ENCODE measurements around the gene UNC45A. TPM values are rescaled to one million over a fixed set of nuclear protein-coding genes. Genes with fewer than 3 reads are reported as not detected.

Gene UNC45A
- 10 to 100 TPM; 71.1 to 72.3 TPM for total RNA-seq
- polyA plus RNA-seq, result 10 to 100 TPM; 41.7 to 68.9 TPM

- no peaks in the 10 kb centered on the region for H3K27me3 Mint-ChIP-seq
- CTCF ChIA-PET (ENCODE audit: partially characterized antibody), result interaction anchor here (0.6 to 10.3 kb wide), 25 partner anchors 9 to 674 kb away, joined by 3 to 344 read pairs (median 5); partner anchors contain the start of genes BLM, MAN2A2, NGRN and RCCD1
- POLR2A ChIA-PET (ENCODE audit: partially characterized antibody), result interaction anchor here (0.7 to 10.0 kb wide), 22 partner anchors 9 to 702 kb away, joined by 3 to 315 read pairs (median 6); partner anchors contain the start of genes BLM, CIB1, GDPGP1 and IQGAP1
Observed at GRCh38 chr15:90934949-90935751, at the start of gene UNC45A. Gene UNC45A, plus strand, starts transcription at chr15:90935285. Its CDS starts 40 bp downstream, at chr15:90935325.

GRCh38 chr15:90885432-90886290 is 49.4 kb upstream of the UNC45A start:
- Mint-ChIP-seq H3K27me3 (peaks cover 5 to 9% of the 10 kb centered on the region in 2 donors), H3K9me3 (no peaks in the 10 kb centered on the region), H3K4me1 (peaks cover 2 to 17% (median 8%) of the 10 kb centered on the region in 4 donors), H3K4me3 (peak overlapping the region in 2 of 8 donors; percentile 52 to 77), H3K36me3 (peaks cover 0 to 11% of the 10 kb centered on the region in 2 donors), H3K27ac (peak overlapping the region in 3 of 7 donors; percentile 30 to 72 (median 60))
- H3K27ac ChIP-seq (ENCODE audit: low read depth, low read length), result no peak overlapping the region
- H3K4me3 ChIP-seq (ENCODE audit: low read length in 2 of 2), result no peak overlapping the region
- CTCF ChIA-PET (ENCODE audit: partially characterized antibody), result interaction anchor here (0.6 to 6.2 kb wide), 54 partner anchors 10 to 592 kb away, joined by 3 to 118 read pairs (median 5); partner anchors contain the start of genes BLM, HDDC3, MAN2A2 and UNC45A
- POLR2A ChIA-PET (ENCODE audit: partially characterized antibody), result interaction anchor here (1.2 to 2.8 kb wide), 8 partner anchors 14 to 240 kb away, joined by 3 to 9 read pairs (median 4); partner anchors contain the start of genes HDDC3, MAN2A2 and UNC45A
- peaks cover 5% of the 10 kb centered on the region for H3K4me1 ChIP-seq (ENCODE audit: insufficient read depth, low read length)
- peak; percentile 65 to 69 (median 66) for DNase-seq
- H3K36me3 ChIP-seq (ENCODE audit: insufficient read depth, low read length), result peaks cover 5% of the 10 kb centered on the region
- intact Hi-C loops (cut with micrococcal nuclease), result loop anchor here (1.0 kb wide), 5 partner anchors 17 to 565 kb away; no protein-coding TSS in a partner anchor
- H3K9me3 ChIP-seq (ENCODE audit: control insufficient read depth in 1 of 2, low read length in 2 of 2), result no peaks in the 10 kb centered on the region
- no peaks in the 10 kb centered on the region for H3K27me3 ChIP-seq (ENCODE audit: insufficient read depth, low read length)

More at GRCh38 chr15:90934949-90935751, at the start of gene UNC45A:
- H3K9me3 Mint-ChIP-seq, result peaks cover 0 to 6% (median 0%) of the 10 kb centered on the region in 8 donors
- Histone ChIP-seq H3K27ac (ENCODE audit: low read depth, low read length) (peak within 1 kb of the TSS; percentile 72), H3K4me3 (ENCODE audit: low read length in 2 of 2) (peak within 1 kb of the TSS; percentile 53 to 91), H3K36me3 (ENCODE audit: insufficient read depth, low read length) (peaks cover 12% of the 10 kb centered on the region), H3K9me3 (ENCODE audit: control insufficient read depth in 1 of 2, low read length in 2 of 2) (no peaks in the 10 kb centered on the region), H3K27me3 (ENCODE audit: insufficient read depth, low read length) (no peaks in the 10 kb centered on the region), H3K4me1 (ENCODE audit: insufficient read depth, low read length) (peaks cover 49% of the 10 kb centered on the region)
- DNase-seq, result peak; percentile 94 to 96 (median 96)
- intact Hi-C loops (cut with micrococcal nuclease), result loop anchor here (1.0 to 10.0 kb wide), 8 partner anchors 20 to 922 kb away; partner anchors contain the start of genes BLM, PRC1 and VPS33B
- H3K36me3 Mint-ChIP-seq, result peaks cover 8 to 23% of the 10 kb centered on the region in 2 donors
- peaks cover 29 to 61% (median 44%) of the 10 kb centered on the region in 4 donors for H3K4me1 Mint-ChIP-seq
- peak within 1 kb of the TSS; percentile 89 to 97 (median 91) for H3K4me3 Mint-ChIP-seq
- peak within 1 kb of the TSS; percentile 87 to 99 (median 97) for H3K27ac Mint-ChIP-seq

- H3K4me1 ChIP-seq (ENCODE audit: insufficient read depth, low read length), result peaks cover 5% of the 10 kb centered on the region
- peak overlapping the region in 1 of 7 donors; percentile 60 for H3K27ac Mint-ChIP-seq
- H3K9me3 ChIP-seq (ENCODE audit: control insufficient read depth in 1 of 2, low read length in 2 of 2), result no peaks in the 10 kb centered on the region
- no peaks in the 10 kb centered on the region for H3K36me3 ChIP-seq (ENCODE audit: insufficient read depth, low read length)
- ChIA-PET CTCF (ENCODE audit: partially characterized antibody) (interaction anchor here (0.7 to 6.2 kb wide), 47 partner anchors 9 to 593 kb away, joined by 3 to 118 read pairs (median 5); partner anchors contain the start of genes BLM, HDDC3, MAN2A2 and UNC45A), POLR2A (ENCODE audit: partially characterized antibody) (interaction anchor here (1.2 to 2.8 kb wide), 5 partner anchors 17 to 241 kb away, joined by 3 to 9 read pairs (median 8); partner anchors contain the start of genes HDDC3, MAN2A2 and UNC45A)
- peak overlapping the region in 1 of 8 donors; percentile 77 for H3K4me3 Mint-ChIP-seq
- peaks cover 5 to 9% of the 10 kb centered on the region in 2 donors for H3K27me3 Mint-ChIP-seq
- H3K4me1 Mint-ChIP-seq, result peaks cover 2 to 17% (median 8%) of the 10 kb centered on the region in 4 donors
- no peak overlapping the region for H3K4me3 ChIP-seq (ENCODE audit: low read length in 2 of 2)
- intact Hi-C loops (cut with micrococcal nuclease), result loop anchor here (1.0 kb wide), 5 partner anchors 16 to 566 kb away; no protein-coding TSS in a partner anchor
- H3K9me3 Mint-ChIP-seq, result no peaks in the 10 kb centered on the region
- peaks cover 0 to 5% of the 10 kb centered on the region in 2 donors for H3K36me3 Mint-ChIP-seq
- no peaks in the 10 kb centered on the region for H3K27me3 ChIP-seq (ENCODE audit: insufficient read depth, low read length)
- DNase-seq, result no peak
- no peak overlapping the region for H3K27ac ChIP-seq (ENCODE audit: low read depth, low read length)
Observed at GRCh38 chr15:90886291-90886614, 48.8 kb upstream of the UNC45A start.

- Mint-ChIP-seq H3K9me3 (no peaks in the 10 kb centered on the region), H3K4me1 (peaks cover 2 to 17% (median 8%) of the 10 kb centered on the region in 4 donors), H3K27ac (no peak overlapping the region), H3K4me3 (no peak overlapping the region), H3K27me3 (peaks cover 5 to 9% of the 10 kb centered on the region in 2 donors), H3K36me3 (peaks cover 0 to 4% of the 10 kb centered on the region in 2 donors)
- ChIA-PET CTCF (ENCODE audit: partially characterized antibody) (interaction anchor here (1.7 to 6.2 kb wide), 13 partner anchors 8 to 567 kb away, joined by 5 to 118 read pairs (median 19); partner anchors contain the start of genes HDDC3, MAN2A2 and UNC45A), POLR2A (ENCODE audit: partially characterized antibody) (interaction anchor here (2.6 to 2.8 kb wide), 2 partner anchors 16 to 45 kb away, joined by 8 to 9 read pairs; partner anchors contain the start of genes HDDC3 and MAN2A2)
- Histone ChIP-seq H3K4me3 (ENCODE audit: low read length in 2 of 2) (no peak overlapping the region), H3K4me1 (ENCODE audit: insufficient read depth, low read length) (peaks cover 5% of the 10 kb centered on the region), H3K27ac (ENCODE audit: low read depth, low read length) (no peak overlapping the region), H3K9me3 (ENCODE audit: control insufficient read depth in 1 of 2, low read length in 2 of 2) (no peaks in the 10 kb centered on the region), H3K36me3 (ENCODE audit: insufficient read depth, low read length) (no peaks in the 10 kb centered on the region), H3K27me3 (ENCODE audit: insufficient read depth, low read length) (no peaks in the 10 kb centered on the region)
- intact Hi-C loops (cut with micrococcal nuclease), result no loop called here
- no peak for DNase-seq
Observed at GRCh38 chr15:90887037-90887481, 48.0 kb upstream of the UNC45A start.

- intact Hi-C loops (cut with micrococcal nuclease), result no loop called here
- CTCF ChIA-PET (ENCODE audit: partially characterized antibody), result interaction anchor here (6.2 kb wide), 1 partner anchor 240 kb away, joined by 118 read pairs; no protein-coding TSS in a partner anchor
- peaks cover 0 to 3% of the 10 kb centered on the region in 2 donors for H3K36me3 Mint-ChIP-seq
- no peaks in the 10 kb centered on the region for H3K36me3 ChIP-seq (ENCODE audit: insufficient read depth, low read length)
- peaks cover 5% of the 10 kb centered on the region for H3K4me1 ChIP-seq (ENCODE audit: insufficient read depth, low read length)
- peaks cover 0 to 2% (median 0%) of the 10 kb centered on the region in 8 donors for H3K9me3 Mint-ChIP-seq
- no peak overlapping the region for H3K4me3 ChIP-seq (ENCODE audit: low read length in 2 of 2)
- no peak overlapping the region for H3K27ac ChIP-seq (ENCODE audit: low read depth, low read length)
- no peaks in the 10 kb centered on the region for H3K27me3 ChIP-seq (ENCODE audit: insufficient read depth, low read length)
- no peaks in the 10 kb centered on the region for H3K9me3 ChIP-seq (ENCODE audit: control insufficient read depth in 1 of 2, low read length in 2 of 2)
- peaks cover 5 to 9% of the 10 kb centered on the region in 2 donors for H3K27me3 Mint-ChIP-seq
- H3K4me3 Mint-ChIP-seq, result no peak overlapping the region
- no peak overlapping the region for H3K27ac Mint-ChIP-seq
- POLR2A ChIA-PET (ENCODE audit: partially characterized antibody), result no interaction called here
- DNase-seq, result no peak
- peaks cover 2 to 17% (median 8%) of the 10 kb centered on the region in 4 donors for H3K4me1 Mint-ChIP-seq
Observed at GRCh38 chr15:90889313-90889730, 45.8 kb upstream of the UNC45A start.

- no peak overlapping the region for H3K4me3 ChIP-seq (ENCODE audit: low read length in 2 of 2)
- H3K27me3 Mint-ChIP-seq, result peaks cover 5 to 9% of the 10 kb centered on the region in 2 donors
- no peaks in the 10 kb centered on the region for H3K36me3 ChIP-seq (ENCODE audit: insufficient read depth, low read length)
- no peak overlapping the region for H3K4me3 Mint-ChIP-seq
- H3K9me3 ChIP-seq (ENCODE audit: control insufficient read depth in 1 of 2, low read length in 2 of 2), result no peaks in the 10 kb centered on the region
- H3K4me1 Mint-ChIP-seq, result peaks cover 2 to 14% (median 8%) of the 10 kb centered on the region in 4 donors
- no peak overlapping the region for H3K27ac Mint-ChIP-seq
- intact Hi-C loops (cut with micrococcal nuclease), result no loop called here
- no peak overlapping the region for H3K27ac ChIP-seq (ENCODE audit: low read depth, low read length)
- ChIA-PET POLR2A (ENCODE audit: partially characterized antibody) (no interaction called here), CTCF (ENCODE audit: partially characterized antibody) (interaction anchor here (6.2 kb wide), 1 partner anchor 241 kb away, joined by 118 read pairs; no protein-coding TSS in a partner anchor)
- H3K4me1 ChIP-seq (ENCODE audit: insufficient read depth, low read length), result peaks cover 5% of the 10 kb centered on the region
- peaks cover 0 to 2% of the 10 kb centered on the region in 2 donors for H3K36me3 Mint-ChIP-seq
- no peaks in the 10 kb centered on the region for H3K27me3 ChIP-seq (ENCODE audit: insufficient read depth, low read length)
- H3K9me3 Mint-ChIP-seq, result peaks cover 0 to 2% (median 0%) of the 10 kb centered on the region in 8 donors
- no peak for DNase-seq
Observed at GRCh38 chr15:90889736-90890456, 45.2 kb upstream of the UNC45A start.
